Non-pigmented ciliary epithelial cell (primary cell): ENCODE measurements around the gene SLC9A7.

ENCODE experiments used
- DNase-seq: peaks from one replicate; pipeline ENCODE4 v3.0.0-alpha.2; 2010; ENCODE audit warnings: low read depth

Gene SLC9A7

DNA sequence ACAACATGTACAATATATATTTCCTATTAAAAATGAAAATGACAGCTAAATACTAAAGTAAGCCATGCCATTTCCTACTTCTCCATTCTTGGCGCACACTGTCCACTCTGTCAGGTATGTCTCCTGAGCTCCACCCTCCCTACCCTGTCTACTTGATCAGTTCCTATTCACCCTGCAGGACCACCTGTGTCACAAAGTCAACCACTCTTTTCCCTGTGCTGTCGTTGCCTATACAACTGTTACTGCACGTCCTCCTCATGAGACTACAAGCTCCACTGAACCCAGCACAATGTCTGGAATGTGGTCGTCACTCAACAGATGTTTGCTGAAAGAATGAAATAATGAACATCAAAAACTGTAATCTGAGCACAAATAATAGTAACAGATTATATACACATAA is 54.9 kb downstream of the SLC9A7 start:
- DNase-seq = no peak

DNA sequence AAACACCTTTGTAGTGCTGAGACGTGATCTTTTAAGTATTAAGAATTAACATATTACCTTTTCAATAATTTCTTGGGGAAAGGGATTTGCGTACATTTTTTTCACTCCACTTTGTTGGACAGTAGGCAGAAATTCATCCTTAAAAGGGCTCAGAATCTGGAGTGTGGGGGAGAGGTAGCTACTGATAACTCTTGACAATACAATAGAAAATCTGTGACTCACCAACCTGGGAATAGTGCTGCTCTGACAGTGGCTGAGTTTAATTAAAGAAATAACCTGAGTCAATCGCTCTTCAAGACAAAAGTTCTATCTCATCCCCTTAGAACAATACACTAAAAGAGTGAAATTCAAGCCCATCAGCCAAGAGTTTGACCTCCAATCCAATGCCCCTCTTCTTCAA is 60.2 kb downstream of the SLC9A7 start:
- no peak for DNase-seq

DNA sequence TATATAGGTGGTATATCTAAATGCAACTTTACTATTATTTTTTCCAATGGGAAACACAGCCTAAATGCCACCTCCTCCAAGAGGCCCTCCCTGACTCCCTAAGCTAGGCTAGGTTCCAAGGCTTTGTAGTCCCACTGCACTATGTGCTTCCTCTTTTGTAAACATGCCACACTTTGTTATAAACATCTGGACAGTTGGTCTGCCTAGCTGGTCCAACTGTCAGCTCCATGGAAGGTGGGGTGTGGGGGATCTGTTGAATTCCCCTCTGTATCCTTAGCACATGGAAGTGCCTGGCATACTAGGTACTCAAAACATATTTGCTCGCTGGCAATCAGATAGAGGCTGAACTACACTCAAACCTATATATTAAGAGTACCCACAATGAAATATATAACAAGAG is 63.4 kb downstream of the SLC9A7 start:
- DNase-seq = no peak

DNA sequence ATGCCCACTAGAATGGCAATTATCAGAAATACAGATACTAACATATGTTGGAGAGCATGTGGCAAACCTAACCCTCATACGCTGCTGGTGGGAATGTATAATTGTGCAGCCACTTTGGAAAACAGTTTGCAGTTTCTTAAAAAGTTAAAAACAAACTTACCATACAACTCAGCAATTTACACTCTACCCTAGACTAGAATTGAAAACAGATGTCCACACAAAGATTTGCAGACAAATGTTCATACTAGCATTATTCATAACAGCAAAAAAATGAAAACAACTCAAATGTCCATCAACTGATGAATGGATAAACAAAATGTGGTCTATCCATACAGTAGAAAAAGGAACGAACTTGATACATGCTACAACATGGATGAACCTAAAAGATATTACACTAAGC is 64.4 kb downstream of the SLC9A7 start:
- no peak for DNase-seq

DNA sequence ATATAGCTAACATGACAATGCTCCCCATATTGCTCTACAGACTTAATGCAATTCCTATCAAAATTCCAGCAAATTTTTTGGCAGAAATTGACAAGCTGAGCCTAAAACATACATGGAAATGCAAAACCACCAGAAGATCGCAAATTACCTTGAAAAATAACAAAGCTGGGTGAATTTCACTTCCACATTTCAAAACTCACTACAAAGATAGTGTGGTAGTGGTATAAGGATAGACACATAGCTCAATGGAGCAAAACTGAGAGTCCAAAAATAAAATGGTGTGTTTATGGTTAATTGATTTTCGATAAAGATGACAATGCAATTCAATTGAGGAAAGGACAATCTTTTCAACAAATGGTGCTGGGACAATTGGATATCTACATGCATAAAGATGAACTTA is 65.8 kb downstream of the SLC9A7 start:
- no peak for DNase-seq

DNA sequence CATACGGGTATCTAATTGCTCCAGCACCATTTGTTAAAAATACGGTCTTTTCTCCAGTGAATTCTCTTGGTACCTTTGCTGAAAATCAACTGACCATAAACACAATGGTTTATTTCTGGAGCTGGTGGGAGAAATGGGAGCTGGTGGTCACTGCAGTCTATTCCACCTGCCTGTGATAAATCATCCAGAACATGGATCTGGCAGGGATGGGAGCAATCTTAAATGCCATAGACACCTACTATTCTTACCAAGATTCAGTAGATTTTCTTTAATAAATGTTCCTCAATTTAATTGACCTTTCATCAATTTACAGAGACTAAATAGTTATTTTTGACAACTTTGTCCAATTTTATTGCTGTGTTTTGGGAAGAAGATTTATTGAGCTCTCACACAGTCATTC is 68.1 kb downstream of the SLC9A7 start:
- no peak for DNase-seq

DNA sequence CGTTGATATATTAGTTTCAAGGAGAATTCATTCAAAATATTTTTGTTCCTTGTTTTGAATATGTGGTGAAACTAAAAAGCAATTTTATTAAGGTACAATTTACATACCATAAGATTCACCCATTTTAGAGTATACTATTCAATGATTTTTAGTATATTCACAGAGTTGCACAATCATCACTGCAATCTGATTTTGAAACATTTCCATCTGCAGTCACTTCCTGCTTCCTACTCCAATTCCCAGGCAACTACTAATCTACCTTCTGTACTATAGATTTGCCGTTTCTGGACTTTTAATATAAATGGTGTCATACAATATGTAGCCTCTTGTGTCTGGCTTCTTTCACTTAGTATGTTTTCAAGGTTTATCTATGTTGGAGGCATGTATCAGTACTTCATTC is 71.3 kb downstream of the SLC9A7 start:
- no peak for DNase-seq

DNA sequence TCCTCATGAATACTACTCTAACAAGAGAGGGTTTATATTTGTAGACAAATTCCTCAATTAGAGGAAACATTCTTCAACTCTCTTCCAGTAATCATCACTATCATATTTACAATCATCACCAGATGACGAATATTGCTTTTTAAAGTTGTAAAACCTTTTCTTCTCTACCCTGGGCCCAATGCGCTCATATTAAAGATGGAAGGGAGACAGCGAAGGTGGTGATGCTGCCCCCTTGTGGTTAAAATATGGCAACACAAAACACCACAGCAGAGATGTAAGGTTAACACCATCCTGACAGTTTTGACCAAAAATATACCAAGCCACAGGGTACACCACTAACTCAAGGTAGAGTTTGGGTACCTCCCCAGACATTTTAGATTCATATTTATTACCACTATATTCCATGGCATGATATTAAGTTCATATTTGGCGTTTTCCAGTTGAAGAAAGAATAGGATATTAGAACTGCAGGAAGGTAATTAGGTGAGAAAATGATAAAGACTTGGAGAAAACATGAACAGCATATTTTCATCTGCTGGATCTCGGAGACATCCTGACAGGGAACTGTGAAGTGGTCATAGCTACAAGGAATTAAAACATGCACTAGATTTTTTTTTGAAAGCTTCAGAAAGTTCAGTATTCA is 72.8 kb downstream of the SLC9A7 start:
- DNase-seq = no peak

DNA sequence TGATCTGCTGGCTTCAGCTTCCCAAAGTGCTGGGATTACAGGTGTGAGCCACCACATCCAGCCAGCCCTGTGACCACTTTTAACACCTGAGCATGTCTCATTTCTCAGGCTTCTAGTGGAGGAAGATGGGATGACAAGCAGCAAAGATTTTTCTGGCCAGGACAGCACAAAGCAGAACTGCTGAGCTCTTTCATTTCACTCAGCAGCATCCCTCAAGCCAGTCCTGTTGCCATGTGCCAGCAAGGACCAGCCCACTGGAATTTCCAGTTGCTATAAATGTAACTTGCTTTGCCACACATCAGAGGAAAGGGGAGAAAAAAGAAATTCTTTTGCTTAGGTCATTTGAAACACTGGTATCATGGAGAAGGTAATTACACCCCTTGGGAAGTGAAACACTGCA is 75.9 kb downstream of the SLC9A7 start:
- no peak for DNase-seq

DNA sequence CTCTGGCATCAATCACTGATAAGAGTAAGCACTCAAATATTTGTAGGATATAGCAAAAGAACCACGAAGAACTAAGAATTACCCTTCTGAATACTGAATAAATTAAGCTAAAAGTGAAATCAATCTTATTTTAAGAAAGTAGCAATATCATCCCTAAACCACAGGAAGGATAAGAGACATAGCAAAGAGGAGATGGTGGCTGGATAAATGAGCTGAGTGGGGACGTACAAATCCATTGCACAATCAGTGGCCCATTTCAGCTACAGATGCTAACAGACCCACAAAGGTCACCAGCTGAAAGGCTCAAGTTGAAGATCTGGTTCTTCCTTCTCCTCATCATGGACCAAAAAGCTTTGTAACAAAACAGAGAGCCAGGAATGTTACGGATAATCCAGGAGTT is 77.1 kb downstream of the SLC9A7 start:
- no peak for DNase-seq

DNA sequence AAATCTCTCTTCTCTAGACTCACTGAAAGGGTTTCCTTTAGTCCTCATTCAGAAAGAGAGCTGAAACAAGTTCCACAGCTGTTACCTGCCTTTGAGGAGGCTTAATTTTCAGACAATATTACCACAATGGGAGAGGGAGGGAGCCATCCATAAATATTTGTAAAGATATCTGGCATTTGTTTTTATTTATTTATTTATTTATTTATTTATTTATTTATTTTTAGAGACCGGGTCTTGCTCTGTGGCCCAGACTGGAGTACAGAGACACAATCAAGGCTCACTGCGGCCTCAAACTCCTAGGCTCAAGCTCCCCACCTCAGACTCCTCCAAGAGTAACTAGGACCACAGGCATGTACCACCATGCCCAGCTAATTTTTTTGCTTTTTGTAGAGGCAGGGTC is 80.7 kb downstream of the SLC9A7 start:
- no peak for DNase-seq

DNA sequence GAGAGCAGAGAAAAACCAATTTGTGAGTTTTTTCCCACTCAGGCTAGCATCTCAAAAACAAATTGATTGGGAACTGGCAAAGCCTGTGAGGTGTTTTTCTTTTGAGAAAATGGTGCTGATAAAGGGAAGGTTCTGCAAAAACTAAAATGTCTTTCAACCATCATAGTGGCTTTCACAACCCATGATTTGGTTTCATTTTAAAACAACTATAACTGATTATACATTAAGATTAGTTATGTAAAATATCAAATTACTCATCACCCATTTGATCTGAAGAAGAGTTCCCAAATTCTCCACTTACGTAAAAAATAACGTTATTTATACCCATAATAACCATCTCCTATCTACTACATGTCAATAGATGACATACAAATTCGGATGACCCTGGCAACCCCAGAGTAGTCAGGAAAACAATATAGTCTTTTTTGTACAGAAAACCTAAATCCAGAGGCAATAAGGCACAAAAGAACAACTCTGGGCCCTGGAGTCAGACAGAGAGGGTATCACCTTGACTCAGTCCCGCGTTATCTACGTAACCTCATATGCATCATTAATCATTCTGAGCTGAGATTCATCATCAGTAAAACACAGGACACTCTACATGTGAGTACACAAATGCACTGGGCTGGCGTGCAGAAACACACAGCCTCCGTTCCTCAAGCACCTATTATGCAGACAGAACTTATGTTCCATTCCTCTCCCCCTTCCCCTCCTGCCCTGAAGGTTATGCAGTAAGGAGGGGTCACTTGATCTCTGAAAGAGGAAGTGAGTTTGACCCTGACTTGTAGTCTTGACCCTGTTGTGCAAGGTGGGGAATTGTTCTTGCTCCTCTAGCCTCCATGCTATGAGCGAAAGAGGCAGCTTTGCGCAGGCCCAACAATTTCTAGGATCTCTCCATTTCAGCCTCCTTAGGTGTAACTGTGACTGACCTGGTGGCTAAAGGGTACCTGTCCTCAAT is 82.2 kb downstream of the SLC9A7 start:
- no peak for DNase-seq

DNA sequence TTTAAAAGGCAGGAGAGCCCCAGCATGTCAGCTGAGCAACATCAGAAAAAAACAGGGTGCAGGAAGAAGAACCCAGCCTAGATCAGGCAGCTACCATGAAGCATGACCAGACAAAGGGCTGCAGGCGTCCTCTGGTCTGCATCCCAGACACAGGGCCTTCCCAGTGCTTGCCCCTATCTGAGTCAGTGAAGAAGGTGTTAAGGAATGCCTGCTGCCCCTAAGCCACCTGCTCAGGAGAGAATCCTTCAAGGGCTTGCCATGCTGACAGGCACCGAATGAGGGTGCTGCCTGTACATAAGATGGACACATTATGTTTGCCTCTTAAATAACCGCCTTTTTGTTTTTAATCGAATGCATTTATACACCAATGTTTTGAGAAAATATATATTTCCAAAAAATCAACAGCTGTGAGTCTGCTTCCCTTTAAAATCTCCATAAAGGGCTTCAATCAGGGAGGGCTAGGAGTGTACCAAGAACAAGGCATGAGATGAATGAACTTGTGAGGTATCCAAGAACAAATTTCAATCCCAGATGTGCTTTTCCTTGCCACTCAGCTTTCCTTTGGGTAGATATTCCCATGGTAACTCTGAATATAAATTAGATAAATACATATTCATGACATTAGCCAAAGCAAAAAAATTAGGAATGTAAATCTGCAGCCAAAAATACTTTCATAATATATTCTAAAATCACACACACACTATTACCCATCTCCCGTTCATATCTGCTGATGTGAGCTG is 85.1 kb downstream of the SLC9A7 start:
- DNase-seq = no peak

DNA sequence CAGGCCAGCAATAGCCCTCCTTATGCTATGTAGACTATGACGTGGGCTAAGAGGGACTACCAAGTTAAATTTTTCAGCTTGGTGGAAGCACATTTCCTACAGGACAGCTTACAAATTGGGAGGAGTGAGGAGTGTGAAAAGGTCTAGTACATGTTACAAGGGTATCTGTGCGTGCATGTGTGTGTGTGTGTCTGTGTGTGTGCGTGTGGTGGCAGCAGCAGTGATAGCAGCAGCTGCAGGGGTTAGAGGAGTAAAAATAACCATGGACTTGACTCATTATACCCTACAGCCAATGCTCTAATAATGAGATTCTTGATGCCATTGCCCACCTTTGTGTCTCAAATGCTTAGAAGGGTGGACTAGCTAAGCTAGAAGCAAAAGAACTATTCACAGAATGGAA is 88.6 kb downstream of the SLC9A7 start:
- DNase-seq = no peak

DNA sequence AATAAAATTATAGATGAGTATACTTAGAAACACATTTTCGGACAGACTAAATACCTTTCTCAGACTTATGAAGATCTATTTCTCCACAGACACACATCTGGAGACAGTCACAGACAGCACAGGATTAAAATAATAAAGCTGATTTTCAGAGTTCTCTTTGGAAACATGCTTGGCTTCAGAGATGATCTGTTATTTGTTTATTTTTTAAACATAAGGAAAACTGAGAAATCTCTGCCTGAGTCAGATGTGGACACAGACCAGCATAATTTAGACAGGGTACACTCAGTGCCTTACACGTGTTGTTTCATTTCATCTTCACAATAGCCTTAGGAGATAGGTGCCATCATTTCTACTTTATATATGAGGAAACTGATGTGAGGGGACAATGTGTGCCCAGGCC is 92.1 kb downstream of the SLC9A7 start:
- DNase-seq = no peak

DNA sequence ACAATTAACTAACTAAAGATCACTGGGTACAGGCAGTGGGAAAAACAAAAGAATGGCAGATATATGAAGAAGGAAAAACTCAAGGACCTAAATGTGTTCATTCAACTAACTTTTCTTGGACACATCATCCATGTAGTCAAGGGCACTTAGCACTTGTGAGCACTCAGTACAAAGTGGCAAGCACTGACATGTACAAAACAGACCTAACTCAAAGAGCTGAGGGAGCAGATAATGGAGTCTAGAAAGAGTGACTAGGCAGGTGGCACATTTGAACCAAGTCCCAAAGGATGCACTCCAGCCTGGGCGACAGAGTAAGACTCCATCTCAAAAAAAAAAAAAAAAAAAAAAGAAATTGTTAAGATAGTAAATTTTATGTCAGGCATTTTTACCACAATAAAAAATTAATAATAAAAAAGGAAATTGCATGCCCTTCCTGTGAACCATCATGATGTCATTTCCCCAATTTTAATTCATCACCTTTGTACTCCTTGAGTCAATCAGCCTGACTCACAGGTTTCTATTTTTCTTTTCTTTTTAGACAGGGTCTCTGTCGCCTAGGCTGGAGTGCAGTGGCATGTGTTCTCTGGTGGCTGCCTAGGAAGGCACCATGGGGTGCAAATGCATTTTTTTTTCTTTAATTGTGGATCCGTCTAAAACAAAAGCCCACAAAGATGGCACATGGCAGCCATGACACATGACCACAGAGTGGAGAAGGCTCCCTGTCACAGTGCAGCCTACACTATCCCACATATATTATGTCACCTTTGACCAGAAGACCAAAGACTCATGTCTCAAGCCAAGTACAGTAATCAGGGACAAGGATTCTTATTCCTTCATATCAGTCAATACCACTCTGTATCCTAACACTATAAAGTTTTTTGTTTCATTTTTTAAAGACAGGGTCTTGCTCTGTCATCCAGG is 93.4 kb downstream of the SLC9A7 start:
- DNase-seq = no peak

DNA sequence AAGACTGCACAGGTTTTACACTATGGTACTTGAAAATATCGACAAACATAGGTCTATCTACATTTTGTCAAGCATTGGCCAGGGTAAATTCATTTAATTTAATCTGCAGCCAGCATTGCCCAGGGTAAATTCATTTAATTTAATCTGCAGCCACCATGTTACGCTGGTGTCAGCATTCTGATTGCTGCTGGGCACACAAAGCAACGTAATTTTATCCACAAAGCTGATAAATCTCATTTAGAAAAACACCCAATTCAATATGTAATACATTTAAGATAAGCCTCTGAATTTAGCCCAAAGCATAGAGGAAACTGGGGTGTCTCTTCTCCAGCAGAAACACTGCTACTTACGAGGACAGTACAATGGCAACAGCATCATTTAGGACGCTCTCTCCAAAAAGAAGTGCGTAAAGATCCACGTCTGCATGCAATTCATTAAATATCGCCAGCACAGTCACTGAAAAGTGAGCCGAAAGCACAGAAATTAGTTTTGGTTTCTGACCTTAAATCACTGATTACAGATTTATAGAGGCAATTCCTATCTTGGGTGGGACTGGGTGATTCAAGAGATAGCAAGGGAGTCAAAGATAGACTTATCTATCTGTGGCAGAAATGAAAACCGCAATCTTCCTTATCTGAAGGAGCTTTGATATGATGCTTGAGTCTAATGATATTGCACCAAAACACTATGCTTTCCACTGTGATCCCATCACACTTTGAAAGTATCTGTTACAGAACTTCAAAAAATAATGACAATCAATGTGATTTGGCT is 96.5 kb downstream of the SLC9A7 start:
- DNase-seq = no peak

DNA sequence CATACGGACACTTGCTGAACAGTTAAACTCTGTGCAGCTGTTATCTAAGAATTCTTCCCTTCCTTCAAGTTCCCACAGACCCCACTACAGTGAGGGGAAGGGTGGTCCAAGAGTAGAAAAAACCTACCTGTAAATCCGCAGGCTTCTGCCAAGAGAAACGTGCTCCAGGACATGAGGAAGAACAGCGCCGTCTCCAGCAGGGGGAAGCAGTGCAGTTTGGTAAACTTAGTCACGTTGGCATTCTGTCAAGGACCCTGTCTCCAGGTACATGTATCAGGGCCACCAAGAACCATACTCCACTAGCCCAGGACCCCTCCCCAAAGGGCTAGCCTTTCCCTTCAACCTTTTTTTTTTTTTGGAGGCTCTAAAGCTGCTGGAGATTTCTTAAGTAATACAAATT is 105.4 kb downstream of the SLC9A7 start:
- DNase-seq = no peak

DNA sequence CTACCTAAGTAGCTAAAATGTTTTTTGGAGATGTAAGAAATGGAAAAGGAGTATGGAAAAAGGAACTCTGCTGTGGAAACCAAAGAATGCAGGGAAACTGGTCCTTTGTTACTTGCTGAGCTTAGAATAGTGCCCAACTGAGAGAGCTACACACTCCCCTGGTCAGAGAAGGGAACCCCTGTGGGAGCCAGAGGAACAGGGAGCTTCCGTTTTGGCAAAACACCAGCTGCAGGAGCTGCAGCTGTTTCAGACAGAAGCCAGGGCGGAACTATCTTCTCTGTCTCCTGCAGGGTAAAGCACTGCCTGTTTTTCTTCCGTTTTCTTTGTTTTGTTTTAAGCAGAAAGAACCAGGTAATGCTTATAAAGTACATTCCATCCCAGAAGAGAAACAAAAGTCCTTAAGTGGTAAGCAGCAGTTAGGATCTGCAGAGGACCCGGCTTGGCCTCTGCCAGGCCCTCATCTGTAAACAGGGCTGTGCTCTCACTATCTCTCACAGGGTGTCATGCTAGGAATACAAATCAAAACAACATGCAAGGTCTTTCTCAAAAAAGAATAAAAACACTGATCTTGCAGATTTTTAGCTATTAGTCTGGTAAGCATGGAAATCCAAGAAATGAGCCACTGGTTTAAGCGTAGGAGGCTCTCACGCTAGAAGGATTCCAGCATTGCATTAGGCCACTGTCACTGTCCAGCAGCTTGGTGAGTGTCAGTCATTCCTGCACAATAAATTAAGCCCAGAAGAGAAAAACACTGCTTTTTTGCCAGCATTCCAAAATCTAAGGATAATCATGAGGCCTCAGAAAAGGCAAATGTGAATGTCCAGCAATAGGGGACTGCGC is 109.3 kb downstream of the SLC9A7 start:
- no peak for DNase-seq

DNA sequence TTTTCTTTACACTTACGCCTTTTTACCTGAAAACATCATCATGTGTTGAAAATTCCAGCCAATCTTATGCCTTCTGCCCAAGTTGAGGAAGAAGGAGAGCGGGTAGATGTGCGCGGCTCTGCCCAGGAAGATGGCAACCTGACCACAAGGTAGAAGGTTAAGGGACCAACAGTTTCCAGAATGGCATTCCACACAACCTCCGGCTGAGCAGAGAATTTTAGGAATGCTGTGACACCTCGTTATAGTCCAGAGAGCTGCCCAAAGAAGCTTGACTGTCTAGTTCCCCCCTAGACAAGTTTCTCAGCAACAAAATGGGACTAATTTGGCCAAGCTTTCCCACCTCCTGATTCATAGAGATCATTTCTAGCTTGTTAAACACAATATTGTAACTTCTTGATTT is 110.3 kb downstream of the SLC9A7 start:
- DNase-seq = no peak
